Nephron progenitor cell (in vitro differentiated cells): ENCODE measurements around the gene ASTN2.

Experiments used
- DNase-seq: peaks from one replicate; pipeline ENCODE4 v3.0.0; 2021
- H3K27ac Mint-ChIP-seq: 2 replicates; pipeline ENCODE4 v1.8.0; 2021; ENCODE audit warnings: mild to moderate bottlenecking, moderate library complexity, mixed read lengths
- H3K27me3 Mint-ChIP-seq: 2 replicates; pipeline ENCODE4 v1.8.0; 2021; ENCODE audit warnings: mild to moderate bottlenecking, low read depth, mixed read lengths; ENCODE audit not compliant: poor library complexity
- H3K36me3 Mint-ChIP-seq: 2 replicates; pipeline ENCODE4 v1.8.0; 2021; ENCODE audit warnings: low read depth, mixed read lengths
- H3K4me1 Mint-ChIP-seq: 2 replicates; pipeline ENCODE4 v1.8.0; 2021; ENCODE audit warnings: mixed read lengths
- H3K4me3 Mint-ChIP-seq: 2 replicates; pipeline ENCODE4 v1.8.0; 2021; ENCODE audit warnings: mild to moderate bottlenecking, moderate library complexity, mixed read lengths
- H3K9me3 Mint-ChIP-seq: 2 replicates; pipeline ENCODE4 v1.8.0; 2021; ENCODE audit warnings: mild to moderate bottlenecking, moderate library complexity, mixed read lengths
- CTCF ChIP-seq: fragments of 200-600 bp; sonication (generic); IDR thresholded peaks from 2 replicates; pipeline ENCODE4 v1.5.0; 2021; ENCODE audit warnings: antibody characterized with exemption

Gene ASTN2

DNA sequence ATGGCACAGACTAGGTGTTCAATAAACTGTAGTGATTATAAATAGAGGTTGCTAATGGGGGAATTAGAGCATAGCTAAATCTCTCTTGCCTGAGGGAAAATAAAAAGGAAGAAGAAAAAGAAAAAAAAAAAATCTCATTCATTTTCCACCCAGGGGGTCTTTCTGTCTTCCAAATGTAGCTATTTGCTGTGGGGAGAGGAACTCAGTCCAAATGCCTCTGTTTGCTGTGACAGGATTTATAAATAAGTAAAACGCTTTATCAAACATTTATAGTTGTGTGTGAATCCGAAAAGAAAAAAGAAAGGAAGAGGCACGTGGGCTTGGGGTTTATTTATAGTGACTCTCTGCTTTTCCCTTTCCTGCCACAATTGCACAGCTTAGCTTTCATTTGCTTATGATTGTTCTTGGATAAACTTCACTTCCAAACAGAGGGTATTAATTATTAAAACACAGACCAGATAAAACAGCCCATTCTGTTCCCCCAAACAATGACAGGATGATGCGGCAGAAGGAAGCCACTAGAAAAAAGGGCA lies 245.7 kb downstream of the ASTN2 start:
- no peak overlapping the region for H3K27ac Mint-ChIP-seq

DNA sequence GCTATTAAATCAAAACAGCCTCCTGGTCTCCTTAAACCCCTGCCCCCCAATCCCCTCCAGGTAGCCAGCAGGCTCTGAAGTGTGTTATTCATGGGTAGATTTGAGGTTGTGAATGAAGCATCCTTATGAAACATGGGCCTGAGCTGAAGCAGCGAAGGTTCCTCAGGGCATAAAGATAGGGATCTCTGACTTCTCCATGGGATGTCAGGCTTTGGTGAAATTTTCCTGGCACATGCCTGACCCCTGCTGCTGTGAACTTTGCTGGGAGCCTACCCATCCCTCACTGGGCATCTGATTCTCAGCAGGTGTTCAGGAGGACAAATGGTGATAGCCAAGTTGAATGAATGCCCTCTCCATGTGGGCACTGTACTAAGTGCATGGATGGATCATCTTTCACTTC lies 250.3 kb downstream of the ASTN2 start:
- Mint-ChIP-seq H3K9me3 (no peaks in the 10 kb centered on the region), H3K27me3 (peaks cover 3% of the 10 kb centered on the region), H3K36me3 (no peaks in the 10 kb centered on the region), H3K27ac (no peak overlapping the region), H3K4me1 (no peaks in the 10 kb centered on the region), H3K4me3 (no peak overlapping the region)
- no peak for TF ChIP-seq CTCF
- no peak for DNase-seq

More for the DNA sequence above, 245.7 kb downstream of the ASTN2 start:
- no peak for DNase-seq
- Mint-ChIP-seq H3K4me3 (no peak overlapping the region), H3K9me3 (no peaks in the 10 kb centered on the region), H3K27me3 (peaks cover 3% of the 10 kb centered on the region), H3K4me1 (no peaks in the 10 kb centered on the region), H3K36me3 (no peaks in the 10 kb centered on the region)
- TF ChIP-seq CTCF = no peak

- no peaks in the 10 kb centered on the region for H3K9me3 Mint-ChIP-seq
- no peak for DNase-seq
- no peak overlapping the region for H3K4me3 Mint-ChIP-seq
- H3K27me3 Mint-ChIP-seq = peaks cover 6% of the 10 kb centered on the region
- no peaks in the 10 kb centered on the region for H3K36me3 Mint-ChIP-seq
- no peaks in the 10 kb centered on the region for H3K4me1 Mint-ChIP-seq
- H3K27ac Mint-ChIP-seq = no peak overlapping the region
- TF ChIP-seq CTCF = no peak
These were observed 254.6 kb downstream of the ASTN2 start for GRCh38 chr9:117160254-117160653.

DNA sequence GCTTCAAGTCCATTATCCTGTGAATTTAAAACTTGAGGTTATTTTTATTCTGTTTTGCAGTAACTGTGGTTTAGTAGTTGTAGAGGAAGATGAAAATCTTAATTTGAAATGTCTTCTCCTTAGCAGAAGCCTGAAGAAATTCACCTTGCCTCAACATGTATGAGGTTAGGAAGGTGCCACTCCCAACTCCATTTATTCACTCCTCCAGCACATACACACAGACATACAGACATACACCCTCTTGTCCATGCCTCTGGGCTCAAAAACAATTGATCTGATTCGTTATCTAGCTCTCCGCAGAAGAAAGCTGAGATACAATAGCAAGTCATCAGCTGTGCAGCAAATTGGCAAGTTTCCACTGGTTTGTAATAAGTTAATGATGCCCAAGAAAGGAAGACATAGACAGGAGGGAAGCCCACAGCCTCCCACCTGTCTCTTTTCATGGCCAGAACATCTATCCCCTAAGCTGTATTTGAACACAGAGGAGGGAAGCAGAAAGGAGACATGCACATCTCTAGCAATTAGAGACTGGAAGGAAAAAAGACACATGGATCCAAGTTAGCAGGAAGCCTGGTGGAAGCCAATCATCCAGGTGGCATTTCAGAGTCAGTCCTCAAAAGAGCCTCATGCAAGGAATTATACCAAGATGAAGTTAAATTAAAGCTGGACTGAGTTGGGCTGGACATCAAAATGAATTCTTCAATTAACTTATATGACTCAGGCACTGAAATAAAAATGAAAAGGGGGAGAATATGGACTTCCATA lies 257.9 kb downstream of the ASTN2 start:
- no peak for DNase-seq
- H3K27me3 Mint-ChIP-seq = peaks cover 9% of the 10 kb centered on the region
- no peaks in the 10 kb centered on the region for H3K36me3 Mint-ChIP-seq
- no peak overlapping the region for H3K4me3 Mint-ChIP-seq
- H3K9me3 Mint-ChIP-seq = no peaks in the 10 kb centered on the region
- no peaks in the 10 kb centered on the region for H3K4me1 Mint-ChIP-seq
- no peak for TF ChIP-seq CTCF
- no peak overlapping the region for H3K27ac Mint-ChIP-seq

DNA sequence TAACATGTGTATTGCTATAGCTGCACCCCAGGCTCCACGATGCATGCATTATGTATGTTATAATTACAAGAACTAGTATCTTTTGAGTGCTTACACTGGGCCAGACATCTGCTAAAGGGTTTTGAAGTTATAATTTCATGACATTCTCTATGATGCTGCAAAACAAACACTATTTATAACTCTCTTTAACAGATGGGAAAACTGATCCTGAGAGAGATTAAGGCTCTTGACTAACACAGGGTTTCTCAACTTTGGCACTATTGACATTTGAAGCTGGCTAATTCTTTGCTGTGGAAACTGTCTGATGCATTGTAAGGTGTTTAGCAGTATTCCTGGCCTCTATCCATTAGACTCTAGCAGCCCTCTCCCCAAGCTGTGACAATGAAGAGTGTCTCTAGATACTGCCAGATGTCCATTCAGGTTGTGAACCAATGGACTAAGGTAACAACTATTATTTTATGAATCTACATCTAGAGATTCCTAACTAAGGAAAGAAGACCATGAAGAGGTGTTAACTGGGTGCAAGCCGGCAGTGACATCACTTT lies 258.6 kb downstream of the ASTN2 start:
- no peaks in the 10 kb centered on the region for H3K36me3 Mint-ChIP-seq
- H3K9me3 Mint-ChIP-seq = no peaks in the 10 kb centered on the region
- peaks cover 12% of the 10 kb centered on the region for H3K27me3 Mint-ChIP-seq
- no peak for TF ChIP-seq CTCF
- no peak overlapping the region for H3K27ac Mint-ChIP-seq
- H3K4me1 Mint-ChIP-seq = no peaks in the 10 kb centered on the region
- no peak overlapping the region for H3K4me3 Mint-ChIP-seq
- no peak for DNase-seq

DNA sequence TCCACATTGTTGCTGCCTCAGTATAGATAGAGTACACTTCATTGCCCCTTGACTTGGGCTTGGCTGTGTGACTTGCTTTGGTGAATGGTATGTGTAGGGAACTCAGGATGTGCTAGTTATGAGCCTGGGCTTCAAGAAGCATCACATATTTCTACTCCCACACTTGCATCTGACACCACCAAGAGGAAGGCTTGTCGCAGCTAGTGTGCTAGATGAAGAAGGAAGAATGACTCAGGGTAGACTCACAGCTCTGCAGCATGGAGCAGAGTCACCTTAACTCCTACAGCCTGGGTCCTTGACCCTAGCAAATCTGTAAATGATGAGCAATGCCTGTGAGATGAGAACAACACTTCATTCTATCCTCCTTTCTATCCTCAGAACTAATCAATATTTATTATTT lies 261.8 kb downstream of the ASTN2 start:
- TF ChIP-seq CTCF = no peak
- H3K27me3 Mint-ChIP-seq = peaks cover 13% of the 10 kb centered on the region
- DNase-seq = no peak
- H3K27ac Mint-ChIP-seq = no peak overlapping the region
- H3K4me3 Mint-ChIP-seq = no peak overlapping the region
- H3K4me1 Mint-ChIP-seq = no peaks in the 10 kb centered on the region
- no peaks in the 10 kb centered on the region for H3K9me3 Mint-ChIP-seq
- H3K36me3 Mint-ChIP-seq = no peaks in the 10 kb centered on the region
